Measurements from ENCODE around the gene MBD5.

GRCh38 chr2:148000095-148000494 is 20.8 kb upstream of the MBD5 start:
- TF ChIP-seq EZH2phosphoT487 (IDR thresholded peaks at IDR 0.05; ENCODE audit: insufficient read depth, low read depth) (no peak), EZH2 (IDR thresholded peaks at IDR 0.05; ENCODE audit: insufficient read depth, poor library complexity, severe bottlenecking) (no peak)
